ENCODE results near the gene IL36A.

- TF ChIP-seq CTCF (optimal IDR thresholded peaks at IDR 0.05 in 1 of 3, IDR thresholded peaks at IDR 0.05 in 1 of 3, conservative IDR thresholded peaks at IDR 0.05 in 1 of 3; ENCODE audit: extremely low read depth in 1 of 3, insufficient read depth in 2 of 3, low read length in 3 of 3) (no peak), EZH2 (IDR thresholded peaks at IDR 0.05; ENCODE audit: low read length) (no peak)
Observed at GRCh38 chr2:113012436-113013335, 7.4 kb downstream of the IL36A start.
